Smooth muscle cell (in vitro differentiated cells): ENCODE data around the gene TOR1AIP2. TPM values are rescaled to one million over a fixed set of nuclear protein-coding genes. Genes with fewer than 3 reads are reported as not detected.

Experiments used
- DNase-seq: peaks from one replicate; lab custom pipeline; 2025; ENCODE audit not compliant: unreplicated experiment; lab: John Stamatoyannopoulos, UW
- H2AFZ ChIP-seq: fragments of 200-600 bp; sonication (generic); 2 replicates; pipeline ENCODE4 v1.6.0; 2016; ENCODE audit warnings: antibody characterized with exemption, low read depth, mild to moderate bottlenecking
- H3F3A ChIP-seq: fragments of 200-600 bp; sonication (generic); 2 replicates; pipeline ENCODE4 v1.6.0; 2017; ENCODE audit warnings: antibody characterized with exemption, low read depth
- H3K27ac ChIP-seq: fragments of 200-600 bp; sonication (generic); 2 replicates; pipeline ENCODE4 v1.5.1; 2016; ENCODE audit warnings: low read depth, mild to moderate bottlenecking
- H3K27me3 ChIP-seq: fragments of 200-600 bp; sonication (generic); 2 replicates; pipeline ENCODE4 v1.6.1; 2016; ENCODE audit warnings: low read depth, mild to moderate bottlenecking
- H3K36me3 ChIP-seq: fragments of 200-600 bp; sonication (generic); 2 replicates; pipeline ENCODE4 v1.5.1; 2016; ENCODE audit warnings: low read depth
- H3K4me1 ChIP-seq: fragments of 200-600 bp; sonication (generic); 2 replicates; pipeline ENCODE4 v1.5.1; 2016; ENCODE audit warnings: low read depth
- H3K4me2 ChIP-seq: fragments of 200-600 bp; sonication (generic); 2 replicates; pipeline ENCODE4 v1.6.0; 2016; ENCODE audit warnings: mild to moderate bottlenecking
- H3K4me3 ChIP-seq: fragments of 200-600 bp; sonication (generic); 2 replicates; pipeline ENCODE4 v1.5.1; 2016; ENCODE audit warnings: mild to moderate bottlenecking
- H3K79me2 ChIP-seq: fragments of 200-600 bp; sonication (generic); 2 replicates; pipeline ENCODE4 v1.6.0; 2016; ENCODE audit warnings: low read depth, mild to moderate bottlenecking
- H3K9ac ChIP-seq: fragments of 200-600 bp; sonication (generic); 2 replicates; pipeline ENCODE4 v1.6.0; 2016; ENCODE audit warnings: low read depth
- H3K9me3 ChIP-seq: fragments of 200-600 bp; sonication (generic); replicated peaks from 2 replicates; pipeline ENCODE4 v1.5.1; 2016; ENCODE audit warnings: low read depth
- H4K20me1 ChIP-seq: fragments of 200-600 bp; sonication (generic); 2 replicates; pipeline ENCODE4 v1.6.0; 2016; ENCODE audit warnings: low read depth
- WGBS: methylation state at CpG from one replicate; pipeline ENCODE4 v1.1.7; 2016; ENCODE audit warnings: low lambda C conversion rate; 5-methylcytosine and 5-hydroxymethylcytosine counted together
- polyA plus RNA-seq: library from polyadenylated mRNA; unstranded; fragments of >200 nt; fragmentation: Nextera tagmentation; extraction: Ambion mirVana; gene quantifications from 2 replicates; pipeline ENCODE4 v1.2.1, GENCODE V29; 2016
- total RNA-seq: library from RNA; depleted of rRNA; stranded (reverse); fragments of >200 nt; gene quantifications from 2 replicates; pipeline ENCODE4 v1.2.3, GENCODE V29; 2014
- TF ChIP-seq, protein P1 (sequence below): fragments of 200-600 bp; sonication (generic); IDR thresholded peaks from 2 replicates; pipeline ENCODE4 v1.5.1; 2017; ENCODE audit warnings: borderline replicate concordance, mild to moderate bottlenecking, antibody characterized with exemption; ENCODE audit not compliant: insufficient read depth, poor library complexity, severe bottlenecking

TOR1AIP2 gene
- total and polyA plus RNA-seq, 2 experiments from 2014 or later, result 14.2 to 105 TPM

DNA sequence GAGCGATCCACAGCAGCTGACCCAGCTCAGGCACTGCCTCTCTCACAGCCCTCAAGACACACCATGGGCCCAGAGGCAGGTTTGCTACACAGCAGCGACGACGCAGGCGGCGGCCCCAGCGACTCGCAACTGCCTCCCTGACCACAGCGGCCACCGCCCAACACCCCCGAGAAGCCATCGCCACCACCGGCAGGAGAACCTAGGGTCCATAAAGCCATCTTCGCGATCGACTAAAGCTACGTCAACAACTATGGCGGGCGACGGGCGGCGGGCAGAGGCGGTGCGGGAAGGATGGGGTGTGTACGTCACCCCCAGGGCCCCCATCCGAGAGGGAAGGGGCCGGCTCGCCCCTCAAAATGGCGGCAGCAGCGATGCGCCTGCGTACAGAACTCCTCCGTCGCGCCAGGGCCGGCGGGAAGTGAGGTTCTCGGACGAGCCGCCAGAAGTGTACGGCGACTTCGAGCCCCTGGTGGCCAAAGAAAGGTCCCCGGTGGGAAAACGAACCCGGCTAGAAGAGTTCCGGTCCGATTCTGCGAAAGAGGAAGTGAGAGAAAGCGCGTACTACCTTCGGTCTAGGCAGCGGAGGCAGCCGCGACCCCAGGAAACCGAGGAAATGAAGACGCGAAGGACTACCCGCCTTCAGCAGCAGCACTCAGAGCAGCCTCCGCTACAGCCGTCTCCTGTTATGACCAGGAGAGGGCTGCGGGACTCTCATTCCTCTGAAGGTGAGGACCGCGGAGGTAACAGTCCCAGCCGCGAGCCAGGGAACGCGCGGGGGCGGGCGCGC lies 4.8 kb upstream of the TOR1AIP2 start, which contains the start of gene TOR1AIP1:
TOR1AIP1 (plus strand) TSS at position 33 of the 787 bp plus-strand sequence; CDS start at position 251, 218 bp downstream.
- Histone ChIP-seq H3K9ac (peak within 1 kb of the TSS; percentile 99), H3F3A (peaks cover 9% of the 10 kb centered on the region), H3K36me3 (peaks cover 10% of the 10 kb centered on the region), H3K27me3 (no peaks in the 10 kb centered on the region), H3K4me3 (peak within 1 kb of the TSS; percentile 83), H2AFZ (peak within 1 kb of the TSS; percentile 82), H4K20me1 (peaks cover 3% of the 10 kb centered on the region), H3K27ac (peak within 1 kb of the TSS; percentile 100), H3K4me2 (peak within 1 kb of the TSS; percentile 92), H3K9me3 (no peaks in the 10 kb centered on the region), H3K4me1 (peaks cover 7% of the 10 kb centered on the region), H3K79me2 (peaks cover 28% of the 10 kb centered on the region)
- peak; percentile 90 for DNase-seq
- TF ChIP-seq, protein P1, sequence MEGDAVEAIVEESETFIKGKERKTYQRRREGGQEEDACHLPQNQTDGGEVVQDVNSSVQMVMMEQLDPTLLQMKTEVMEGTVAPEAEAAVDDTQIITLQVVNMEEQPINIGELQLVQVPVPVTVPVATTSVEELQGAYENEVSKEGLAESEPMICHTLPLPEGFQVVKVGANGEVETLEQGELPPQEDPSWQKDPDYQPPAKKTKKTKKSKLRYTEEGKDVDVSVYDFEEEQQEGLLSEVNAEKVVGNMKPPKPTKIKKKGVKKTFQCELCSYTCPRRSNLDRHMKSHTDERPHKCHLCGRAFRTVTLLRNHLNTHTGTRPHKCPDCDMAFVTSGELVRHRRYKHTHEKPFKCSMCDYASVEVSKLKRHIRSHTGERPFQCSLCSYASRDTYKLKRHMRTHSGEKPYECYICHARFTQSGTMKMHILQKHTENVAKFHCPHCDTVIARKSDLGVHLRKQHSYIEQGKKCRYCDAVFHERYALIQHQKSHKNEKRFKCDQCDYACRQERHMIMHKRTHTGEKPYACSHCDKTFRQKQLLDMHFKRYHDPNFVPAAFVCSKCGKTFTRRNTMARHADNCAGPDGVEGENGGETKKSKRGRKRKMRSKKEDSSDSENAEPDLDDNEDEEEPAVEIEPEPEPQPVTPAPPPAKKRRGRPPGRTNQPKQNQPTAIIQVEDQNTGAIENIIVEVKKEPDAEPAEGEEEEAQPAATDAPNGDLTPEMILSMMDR, result peak; percentile 27
- 1% methylated on average over 63 of the region's 72 CpGs for WGBS

DNA sequence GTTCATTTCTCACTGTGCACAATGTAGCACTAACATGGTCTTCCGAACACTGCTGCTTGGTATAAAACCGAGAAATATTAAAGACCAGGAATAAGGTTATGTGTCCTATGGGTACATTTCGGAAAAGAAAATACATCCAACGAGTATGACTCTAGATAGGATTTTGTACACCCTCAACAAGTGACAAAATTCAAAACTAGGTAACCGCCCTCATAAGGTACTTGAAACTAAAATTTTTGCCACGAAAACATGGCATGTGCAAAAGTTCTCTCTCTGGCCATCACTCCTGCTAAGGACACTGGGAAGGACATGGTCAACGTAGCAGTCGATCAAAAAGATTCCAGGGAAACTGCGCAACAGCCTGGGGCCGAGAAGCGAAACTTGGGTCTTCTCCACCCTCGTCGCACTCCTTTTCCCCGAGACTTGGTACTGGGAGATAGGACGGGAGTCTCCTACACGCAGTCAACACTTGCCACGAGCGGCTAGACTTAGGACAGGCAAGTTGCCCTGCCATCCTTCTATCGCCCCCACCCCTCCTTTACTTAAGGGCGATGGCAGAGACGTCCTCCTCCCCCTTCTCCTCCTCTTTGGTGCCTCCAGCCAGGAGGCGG lies 4.1 kb upstream of the TOR1AIP2 start:
- DNase-seq, result no peak
- peak overlapping the region; percentile 92 for H3K4me2 ChIP-seq
- H3K4me1 ChIP-seq, result peaks cover 10% of the 10 kb centered on the region
- peak overlapping the region; percentile 99 for H3K9ac ChIP-seq
- H3K36me3 ChIP-seq, result peaks cover 10% of the 10 kb centered on the region
- peak overlapping the region; percentile 100 for H3K27ac ChIP-seq
- TF ChIP-seq, protein P1, result no peak
- H3K4me3 ChIP-seq, result peak overlapping the region; percentile 83
- H3K79me2 ChIP-seq, result peaks cover 35% of the 10 kb centered on the region
- H3K9me3 ChIP-seq, result no peaks in the 10 kb centered on the region
- peak overlapping the region; percentile 22 for H2AFZ ChIP-seq
- H4K20me1 ChIP-seq, result peaks cover 5% of the 10 kb centered on the region
- WGBS, result 8% methylated on average over 22 of the region's 22 CpGs
- H3K27me3 ChIP-seq, result no peaks in the 10 kb centered on the region
- H3F3A ChIP-seq, result peaks cover 9% of the 10 kb centered on the region

DNA sequence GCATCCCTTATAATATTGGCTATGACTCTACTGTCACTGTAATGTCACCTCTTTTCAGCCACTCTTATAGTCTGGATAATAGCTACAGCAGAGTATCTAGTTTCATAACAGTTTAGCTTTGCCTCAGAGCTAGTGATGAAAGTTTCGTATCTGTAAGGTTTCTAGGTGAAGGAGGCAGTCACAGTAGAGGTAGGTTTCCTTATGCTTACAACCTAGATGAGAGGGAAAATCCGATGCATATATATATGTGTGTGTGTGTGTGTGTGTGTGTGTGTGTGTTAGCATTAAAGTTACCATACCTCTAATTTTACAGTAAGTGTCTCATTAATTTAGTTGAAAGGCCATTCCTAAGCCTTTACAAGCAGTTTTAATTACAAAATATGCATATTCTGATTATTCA lies 2.2 kb upstream of the TOR1AIP2 start:
- Histone ChIP-seq H3K4me1 (peaks cover 18% of the 10 kb centered on the region), H3K9me3 (no peaks in the 10 kb centered on the region), H3K36me3 (peaks cover 2% of the 10 kb centered on the region), H4K20me1 (peaks cover 24% of the 10 kb centered on the region), H3K79me2 (peaks cover 44% of the 10 kb centered on the region), H3K9ac (no peak overlapping the region), H3K4me2 (no peak overlapping the region), H3F3A (peaks cover 9% of the 10 kb centered on the region), H3K4me3 (no peak overlapping the region), H2AFZ (no peak overlapping the region), H3K27ac (no peak overlapping the region), H3K27me3 (no peaks in the 10 kb centered on the region)
- TF ChIP-seq, protein P1, result no peak
- no peak for DNase-seq
- 97% methylated on average over 2 of the region's 2 CpGs for WGBS
